Stimulated activated CD8-positive, alpha-beta memory T cell treated with anti-CD3 and anti-CD28 coated beads, Interleukin-4, amount 100 ng/mL, for 24 hours (primary cell): ENCODE results near the gene SMIM35.
"Not testable (repeated sequence)": the region's sequence is repeated elsewhere in the genome, so short reads cannot be mapped to it uniquely, and the experiment has no call there.

Experiments used
- DNase-seq: peaks from one replicate; pipeline ENCODE4 v3.0.0-alpha.2; 2020; ENCODE audit warnings: low read depth

SMIM35 gene

GRCh38 chr11:118027694-118028093 lies 59.1 kb downstream of the SMIM35 start:
- DNase-seq: no peak

GRCh38 chr11:118021146-118021545 lies 65.6 kb downstream of the SMIM35 start:
- DNase-seq: no peak

- DNase-seq: no peak
Measured at GRCh38 chr11:118018401-118018800, 68.4 kb downstream of the SMIM35 start.

GRCh38 chr11:118017631-118018315 lies 69.0 kb downstream of the SMIM35 start:
- DNase-seq: no peak

- no peak for DNase-seq
Measured at GRCh38 chr11:118017111-118017510, 69.7 kb downstream of the SMIM35 start.

GRCh38 chr11:118016104-118016503 lies 70.7 kb downstream of the SMIM35 start:
- no peak for DNase-seq

GRCh38 chr11:118015385-118015841 lies 71.3 kb downstream of the SMIM35 start:
- DNase-seq: no peak

GRCh38 chr11:118014022-118014421 lies 72.7 kb downstream of the SMIM35 start:
- DNase-seq: no peak

GRCh38 chr11:118012083-118012669 lies 74.6 kb downstream of the SMIM35 start:
- DNase-seq: no peak

- no peak for DNase-seq
Measured at GRCh38 chr11:118010738-118011461, 75.9 kb downstream of the SMIM35 start.

- DNase-seq: no peak
Measured at GRCh38 chr11:118009864-118010737, 76.7 kb downstream of the SMIM35 start.

- no peak for DNase-seq
Measured at GRCh38 chr11:118008271-118008911, 78.4 kb downstream of the SMIM35 start.

GRCh38 chr11:118007563-118008270 lies 79.0 kb downstream of the SMIM35 start:
- not testable (repeated sequence) for DNase-seq

- DNase-seq: no peak
Measured at GRCh38 chr11:118007040-118007439, 79.7 kb downstream of the SMIM35 start.

- no peak for DNase-seq
Measured at GRCh38 chr11:118006153-118006534, 80.6 kb downstream of the SMIM35 start.

- no peak for DNase-seq
Measured at GRCh38 chr11:118005224-118006152, 81.3 kb downstream of the SMIM35 start.

- no peak for DNase-seq
Measured at GRCh38 chr11:118004543-118005223, 82.1 kb downstream of the SMIM35 start.

GRCh38 chr11:118003456-118003855 lies 83.3 kb downstream of the SMIM35 start:
- no peak for DNase-seq
